K562 (cell line): ENCODE results near the gene TOGARAM2. TPM values are rescaled to one million over a fixed set of nuclear protein-coding genes. Genes with fewer than 3 reads are reported as not detected.

Source experiments
- AFF4 ChIP-seq: sonication (generic); formaldehyde crosslinking; IDR thresholded peaks from 2 replicates; pipeline ENCODE4 v1.8.0; 2023; ENCODE audit warnings: mild to moderate bottlenecking, missing genetic modification reagents
- CBX2 ChIP-seq: fragments of 200-600 bp; sonication (generic); IDR thresholded peaks from one replicate; pipeline ENCODE4 v1.6.1; 2012; ENCODE audit warnings: mild to moderate bottlenecking, low read length, inconsistent platforms; ENCODE audit not compliant: insufficient read depth, poor library complexity, severe bottlenecking
- CEBPB ChIP-seq: fragments of 450-650 bp; IDR thresholded peaks from 2 replicates; pipeline ENCODE4 v1.6.1; 2016; ENCODE audit warnings: missing genetic modification characterization, missing compliant biosample characterization
- DEAF1 ChIP-seq: fragments of 450-650 bp; formaldehyde crosslinking; IDR thresholded peaks from 2 replicates; pipeline ENCODE4 v1.4.0; 2020; ENCODE audit warnings: mild to moderate bottlenecking, moderate library complexity
- E2F6 ChIP-seq, 2 experiments: IDR thresholded peaks; 2 replicates each; pipeline ENCODE4 v1.6.1; 2011; ENCODE audit warnings: borderline replicate concordance in 1 of 2, control low read depth in 1 of 2, low read depth in 1 of 2, low read length in 1 of 2, mild to moderate bottlenecking in 1 of 2, mixed read lengths in 1 of 2, moderate library complexity in 1 of 2; ENCODE audit not compliant: insufficient read depth in 1 of 2, insufficient read length in 1 of 2, poor library complexity in 1 of 2, severe bottlenecking in 1 of 2; ENCODE audit errors: extremely low read depth in 1 of 2
- ELF1 ChIP-seq: fragments of 200-800 bp; sonication (Bioruptor generic); IDR thresholded peaks from 2 replicates; pipeline ENCODE4 v1.6.1; 2016; ENCODE audit warnings: missing genetic modification characterization, missing compliant biosample characterization
- ETV6 ChIP-seq, 3 experiments: fragments of 150-350 bp in 1 of 3; sonication (generic) in 1 of 3; formaldehyde crosslinking in 1 of 3; IDR thresholded peaks; 2 replicates each; pipeline versions ENCODE4 v1.6.1 to v1.8.0; 2014 to 2022; ENCODE audit warnings: borderline replicate concordance in 2 of 3, low read depth in 2 of 3, antibody characterized with exemption in 1 of 3, low read length in 1 of 3, mild to moderate bottlenecking in 1 of 3, missing genetic modification reagents in 1 of 3
- HINFP ChIP-seq: fragments of 450-650 bp; conservative IDR thresholded peaks from 2 replicates; pipeline ENCODE4 v1.6.1; 2016; ENCODE audit warnings: missing genetic modification characterization, low read depth, mild to moderate bottlenecking, control low read depth, missing compliant biosample characterization
- NR4A1 ChIP-seq, 2 experiments: fragments of 250-450 bp in 1 of 2; fragments of 450-650 bp in 1 of 2; sonication (Bioruptor Pico) in 1 of 2; IDR thresholded peaks; 2 replicates each; pipeline versions ENCODE4 v1.4.0 to v1.6.1; 2016 to 2020; ENCODE audit warnings: mild to moderate bottlenecking in 2 of 2, missing compliant biosample characterization in 1 of 2, missing genetic modification characterization in 1 of 2, moderate library complexity in 1 of 2
- POLR2H ChIP-seq: IDR thresholded peaks from 2 replicates; pipeline ENCODE4 v1.6.1; 2016; ENCODE audit warnings: missing genetic modification characterization, low read depth, mild to moderate bottlenecking, control low read depth, missing compliant biosample characterization, moderate library complexity
- RB1 ChIP-seq: fragments of 450-650 bp; IDR thresholded peaks from 2 replicates; pipeline ENCODE4 v1.6.1; 2017; ENCODE audit warnings: low read depth, mild to moderate bottlenecking
- RBM25 ChIP-seq: fragments of 200-400 bp; formaldehyde crosslinking; IDR thresholded peaks from 2 replicates; pipeline ENCODE4 v1.6.1; 2018; ENCODE audit warnings: low read length, low read depth, moderate library complexity; ENCODE audit not compliant: severe bottlenecking
- SPI1 ChIP-seq: IDR thresholded peaks from 2 replicates; pipeline ENCODE4 v1.6.1; 2011; ENCODE audit warnings: low read depth, low read length, control low read depth, borderline replicate concordance
- ZBTB1 ChIP-seq: sonication (generic); formaldehyde crosslinking; IDR thresholded peaks from 2 replicates; pipeline ENCODE4 v1.8.1; 2023; ENCODE audit warnings: missing genetic modification reagents, low read depth, mild to moderate bottlenecking, borderline replicate concordance
- ZNF174 ChIP-seq: fragments of 250-450 bp; sonication (Bioruptor Pico); IDR thresholded peaks from 2 replicates; pipeline ENCODE4 v1.4.0; 2020; ENCODE audit warnings: mild to moderate bottlenecking
- ZNF408 ChIP-seq: fragments of 250-450 bp; sonication (Bioruptor Pico); IDR thresholded peaks from 2 replicates; pipeline ENCODE4 v1.4.0; 2020; ENCODE audit warnings: low read depth, mild to moderate bottlenecking, moderate library complexity
- ZNF561 ChIP-seq: fragments of 450-650 bp; formaldehyde crosslinking; conservative IDR thresholded peaks from 2 replicates; pipeline ENCODE4 v1.4.0; 2020; ENCODE audit warnings: mild to moderate bottlenecking, moderate library complexity
- ZNF707 ChIP-seq: fragments of 250-450 bp; sonication (Bioruptor Pico); conservative IDR thresholded peaks from 2 replicates; pipeline ENCODE4 v1.8.0; 2022; ENCODE audit warnings: inconsistent platforms, mild to moderate bottlenecking, moderate library complexity
- ZNF830 ChIP-seq: fragments of 250-450 bp; sonication (Bioruptor Pico); IDR thresholded peaks from 2 replicates; pipeline ENCODE4 v1.5.0; 2021; ENCODE audit warnings: mild to moderate bottlenecking
- polyA plus RNA-seq, 8 experiments: library from polyadenylated mRNA; depleted of rRNA in 4 of 8; stranded (reverse) in 5 of 8; unstranded in 3 of 8; fragments of >200 nt; fragmentation: Nextera tagmentation in 2 of 8; fragmentation: Illumina TruSeq in 1 of 8; extraction: Ambion mirVana in 2 of 8; extraction: Trizol in 1 of 8; gene quantifications; 2 replicates each; pipeline versions ENCODE4 v1.2.1 to v1.2.3, GENCODE V29; 2011 to 2014; ENCODE audit warnings: inconsistent platforms in 1 of 8, missing spikeins in 1 of 8
- total RNA-seq, 7 experiments: library from RNA; depleted of rRNA in 6 of 7; stranded (reverse); fragments of >200 nt in 6 of 7; fragmentation: Illumina TruSeq in 2 of 7; extraction: Trizol in 2 of 7; gene quantifications; 2 replicates each; pipeline versions ENCODE4 v1.2.1 to v1.2.3, GENCODE V29; 2011 to 2021; ENCODE audit warnings: low replicate concordance in 1 of 7

TOGARAM2 gene
- total and polyA plus RNA-seq, 9 of the 15 experiments (the other 6 are each of a cell fraction or from before 2014, with no cell fraction given): not detected

GRCh38 chr2:29000481-29000880 lies 19.4 kb downstream of the TOGARAM2 start (continued):
- TF ChIP-seq ETV6 (IDR thresholded peaks at IDR 0.05; ENCODE audit: borderline replicate concordance in 1 of 2, low read depth in 2 of 2, low read length in 1 of 2): no peak
- TF ChIP-seq ETV6 (CRISPR knock-in tag; IDR thresholded peaks at IDR 0.05; ENCODE audit: borderline replicate concordance): no peak
- TF ChIP-seq ZNF408 (CRISPR knock-in tag): no peak
- TF ChIP-seq ELF1: 0 out of 2 replicates have a peak, but pooled peaks have one; percentile 15
- no peak for TF ChIP-seq RBM25
- TF ChIP-seq POLR2H: no peak
- no peak for TF ChIP-seq AFF4
- TF ChIP-seq ZNF174 (CRISPR knock-in tag): no peak
- no peak for TF ChIP-seq ZNF830
- no peak for TF ChIP-seq NR4A1 (CRISPR knock-in tag; IDR thresholded peaks at IDR 0.05)
- no peak for TF ChIP-seq NR4A1 (tag; IDR thresholded peaks at IDR 0.05)
- no peak for TF ChIP-seq RB1
- TF ChIP-seq CBX2: no peak
- TF ChIP-seq E2F6 (IDR thresholded peaks at IDR 0.05; ENCODE audit: borderline replicate concordance in 1 of 2, extremely low read depth in 1 of 2, insufficient read depth in 1 of 2, insufficient read length in 1 of 2, low read depth in 1 of 2, low read length in 1 of 2, poor library complexity in 1 of 2, severe bottlenecking in 1 of 2): peak; percentile 33 to 39
- TF ChIP-seq ZNF561 (CRISPR knock-in tag): no peak
- no peak for TF ChIP-seq ZBTB1
- TF ChIP-seq CEBPB: peak; percentile 30; the same call in 1 of the 2 replicates
- TF ChIP-seq ZNF707: no peak
- no peak for TF ChIP-seq DEAF1 (CRISPR knock-in tag)
- peak; percentile 99 for TF ChIP-seq SPI1
- TF ChIP-seq HINFP (tag): no peak
